Activated CD4-positive, CD25-positive, alpha-beta regulatory T cell treated with anti-CD3 and anti-CD28 coated beads, Interleukin-2, amount 50 U/mL, for 72 hours (primary cell): ENCODE measurements around the gene C1QTNF6.
"Not testable (repeated sequence)": the region's sequence is repeated elsewhere in the genome, so short reads cannot be mapped to it uniquely, and the experiment has no call there.

Experiments used
- DNase-seq: peaks from one replicate; pipeline ENCODE4 v3.0.0; 2021

C1QTNF6 gene

GRCh38 chr22:37187891-37188761, at the start of gene C1QTNF6:
C1QTNF6 (minus strand) TSS chr22:37188247; CDS start chr22:37188213, 34 bp downstream.
- DNase-seq: no peak

- no peak for DNase-seq
These were observed 48.0 kb upstream of the C1QTNF6 start for GRCh38 chr22:37235897-37236607.

- DNase-seq: peak; percentile 29
These were observed 47.0 kb upstream of the C1QTNF6 start for GRCh38 chr22:37234736-37235711.

- DNase-seq: peak; percentile 29
These were observed 45.9 kb upstream of the C1QTNF6 start for GRCh38 chr22:37233751-37234631.

- DNase-seq: not testable (repeated sequence)
These were observed 45.3 kb upstream of the C1QTNF6 start for GRCh38 chr22:37233371-37233750.

GRCh38 chr22:37232140-37232998, 44.3 kb upstream of the C1QTNF6 start:
- no peak for DNase-seq

- peak; percentile 34 for DNase-seq
These were observed 43.5 kb upstream of the C1QTNF6 start for GRCh38 chr22:37231406-37232139.

GRCh38 chr22:37230673-37231405, 42.8 kb upstream of the C1QTNF6 start:
- DNase-seq: peak; percentile 63

- DNase-seq: peak; percentile 82
These were observed 42.0 kb upstream of the C1QTNF6 start for GRCh38 chr22:37229805-37230672.

- peak; percentile 51 for DNase-seq
These were observed 41.2 kb upstream of the C1QTNF6 start for GRCh38 chr22:37229012-37229804.

GRCh38 chr22:37228106-37229011, 40.3 kb upstream of the C1QTNF6 start:
- no peak for DNase-seq

- DNase-seq: no peak
These were observed 38.5 kb upstream of the C1QTNF6 start for GRCh38 chr22:37226514-37226913.

GRCh38 chr22:37226087-37226486, 38.0 kb upstream of the C1QTNF6 start:
- DNase-seq: no peak

- DNase-seq: no peak
These were observed 37.4 kb upstream of the C1QTNF6 start for GRCh38 chr22:37225481-37225880.

GRCh38 chr22:37224757-37225420, 36.8 kb upstream of the C1QTNF6 start:
- DNase-seq: no peak
